Measurements from ENCODE around the gene MALT1. TPM values are rescaled to one million over a fixed set of nuclear protein-coding genes. Genes with fewer than 3 reads are reported as not detected.

MALT1 gene
- total and polyA plus RNA-seq, 2 donors (not counting 1 experiment from before 2014, with no cell fraction given) = 18.0 to 25.5 TPM

GRCh38 chr18:58754544-58755068 is 83.3 kb downstream of the MALT1 start:
- Histone ChIP-seq H3K79me2 (ENCODE audit: control insufficient read depth, insufficient read depth, low read length) (no peaks in the 10 kb centered on the region), H3K9me3 (ENCODE audit: control insufficient read depth, insufficient read depth, low read depth, low read length) (no peaks in the 10 kb centered on the region), H4K20me1 (ENCODE audit: control insufficient read depth, extremely low read depth, insufficient read depth, low read length) (no peaks in the 10 kb centered on the region), H3K36me3 (ENCODE audit: control insufficient read depth, insufficient read depth, low read length) (no peaks in the 10 kb centered on the region), H3K27ac (ENCODE audit: insufficient read depth, low read length) (no peak overlapping the region), H2AFZ (ENCODE audit: low read length) (no peak overlapping the region), H3K4me2 (ENCODE audit: extremely low read depth, insufficient read depth, low read length) (no peak overlapping the region), H3K4me3 (replicated peaks in 1 of 4; ENCODE audit: control extremely low read depth in 1 of 4, insufficient read depth in 1 of 4, low read depth in 3 of 4, low read length in 4 of 4) (no peak overlapping the region), H3K9ac (ENCODE audit: insufficient read depth, low read length) (no peak overlapping the region), H3K4me1 (ENCODE audit: control insufficient read depth, extremely low read depth, insufficient read depth, low read length) (no peaks in the 10 kb centered on the region), H3K27me3 (ENCODE audit: control insufficient read depth, insufficient read depth, low read length) (no peaks in the 10 kb centered on the region)
- peak in 1 of 2 donors; percentile 33 for DNase-seq (ENCODE audit: low read depth in 2 of 2)
- TF ChIP-seq EZH2 (IDR thresholded peaks at IDR 0.05; ENCODE audit: low read length, missing control alignments) (no peak), CTCF (conservative IDR thresholded peaks at IDR 0.05 in 1 of 2, IDR thresholded peaks at IDR 0.05 in 1 of 2; ENCODE audit: low read depth in 1 of 2, low read length in 2 of 2) (no peak)

- H3K9me3 ChIP-seq (ENCODE audit: control insufficient read depth, insufficient read depth, low read depth, low read length) = no peaks in the 10 kb centered on the region
- H4K20me1 ChIP-seq (ENCODE audit: control insufficient read depth, extremely low read depth, insufficient read depth, low read length) = no peaks in the 10 kb centered on the region
- no peak overlapping the region for H2AFZ ChIP-seq (ENCODE audit: low read length)
- H3K27me3 ChIP-seq (ENCODE audit: control insufficient read depth, insufficient read depth, low read length) = no peaks in the 10 kb centered on the region
- no peak overlapping the region for H3K9ac ChIP-seq (ENCODE audit: insufficient read depth, low read length)
- no peak overlapping the region for H3K27ac ChIP-seq (ENCODE audit: insufficient read depth, low read length)
- TF ChIP-seq CTCF (conservative IDR thresholded peaks at IDR 0.05 in 1 of 2, IDR thresholded peaks at IDR 0.05 in 1 of 2; ENCODE audit: low read depth in 1 of 2, low read length in 2 of 2) = no peak
- no peak for TF ChIP-seq EZH2 (IDR thresholded peaks at IDR 0.05; ENCODE audit: low read length, missing control alignments)
- H3K36me3 ChIP-seq (ENCODE audit: control insufficient read depth, insufficient read depth, low read length) = no peaks in the 10 kb centered on the region
- H3K4me3 ChIP-seq (replicated peaks in 1 of 4; ENCODE audit: control extremely low read depth in 1 of 4, insufficient read depth in 1 of 4, low read depth in 3 of 4, low read length in 4 of 4) = no peak overlapping the region
- no peaks in the 10 kb centered on the region for H3K4me1 ChIP-seq (ENCODE audit: control insufficient read depth, extremely low read depth, insufficient read depth, low read length)
- no peak overlapping the region for H3K4me2 ChIP-seq (ENCODE audit: extremely low read depth, insufficient read depth, low read length)
- no peaks in the 10 kb centered on the region for H3K79me2 ChIP-seq (ENCODE audit: control insufficient read depth, insufficient read depth, low read length)
- no peak for DNase-seq (ENCODE audit: low read depth in 2 of 2)
These were observed 84.2 kb downstream of the MALT1 start for GRCh38 chr18:58755304-58756010.

GRCh38 chr18:58756148-58756547 is 84.9 kb downstream of the MALT1 start:
- H3K4me1 ChIP-seq (ENCODE audit: control insufficient read depth, extremely low read depth, insufficient read depth, low read length) = no peaks in the 10 kb centered on the region
- H3K36me3 ChIP-seq (ENCODE audit: control insufficient read depth, insufficient read depth, low read length) = no peaks in the 10 kb centered on the region
- no peaks in the 10 kb centered on the region for H3K79me2 ChIP-seq (ENCODE audit: control insufficient read depth, insufficient read depth, low read length)
- no peaks in the 10 kb centered on the region for H4K20me1 ChIP-seq (ENCODE audit: control insufficient read depth, extremely low read depth, insufficient read depth, low read length)
- no peak for DNase-seq (ENCODE audit: low read depth in 2 of 2)
- no peak overlapping the region for H3K4me2 ChIP-seq (ENCODE audit: extremely low read depth, insufficient read depth, low read length)
- no peak overlapping the region for H3K27ac ChIP-seq (ENCODE audit: insufficient read depth, low read length)
- H3K9ac ChIP-seq (ENCODE audit: insufficient read depth, low read length) = no peak overlapping the region
- H3K4me3 ChIP-seq (replicated peaks in 1 of 4; ENCODE audit: control extremely low read depth in 1 of 4, insufficient read depth in 1 of 4, low read depth in 3 of 4, low read length in 4 of 4) = no peak overlapping the region
- no peaks in the 10 kb centered on the region for H3K27me3 ChIP-seq (ENCODE audit: control insufficient read depth, insufficient read depth, low read length)
- TF ChIP-seq CTCF (conservative IDR thresholded peaks at IDR 0.05 in 1 of 2, IDR thresholded peaks at IDR 0.05 in 1 of 2; ENCODE audit: low read depth in 1 of 2, low read length in 2 of 2) = no peak
- TF ChIP-seq EZH2 (IDR thresholded peaks at IDR 0.05; ENCODE audit: low read length, missing control alignments) = no peak
- no peaks in the 10 kb centered on the region for H3K9me3 ChIP-seq (ENCODE audit: control insufficient read depth, insufficient read depth, low read depth, low read length)
- H2AFZ ChIP-seq (ENCODE audit: low read length) = no peak overlapping the region
